PC-9 (cell line): ENCODE results near the gene PPM1H. TPM values are rescaled to one million over a fixed set of nuclear protein-coding genes. Genes with fewer than 3 reads are reported as not detected.

Source experiments
- BruUV-seq: library from RNA; stranded (reverse); fragments of 400-500 nt; replicated peaks from 2 replicates; lab custom pipeline; 2021; lab: Mats Ljungman, UMichigan
- CTCF ChIA-PET: fragments of 300-600 bp; sonication (Branson Sonifier 250); formaldehyde crosslinking; loops from one replicate; lab custom pipeline; 2022; ENCODE audit warnings: antibody characterized with exemption; lab: Charles Lee
- POLR2A ChIA-PET: fragments of 300-600 bp; sonication (Branson Sonifier 250); formaldehyde crosslinking; loops from one replicate; lab custom pipeline; 2022; ENCODE audit warnings: antibody characterized with exemption; ENCODE audit not compliant: unreplicated experiment; lab: Charles Lee
- DNase-seq, 2 experiments: peaks; one replicate each; pipeline versions ENCODE4 v3.0.0 to v3.0.0-alpha.2; 2015 to 2022; ENCODE audit warnings: mixed read lengths in 1 of 2
- H2AFZ ChIP-seq: fragments of 200-600 bp; sonication (generic); 2 replicates; pipeline ENCODE4 v1.8.1; 2017; ENCODE audit warnings: antibody characterized with exemption
- H3F3A ChIP-seq: fragments of 200-600 bp; sonication (generic); 2 replicates; pipeline ENCODE4 v1.8.1; 2017; ENCODE audit warnings: antibody characterized with exemption, mild to moderate bottlenecking, low read depth; ENCODE audit not compliant: insufficient read depth
- H3K27ac ChIP-seq: fragments of 200-600 bp; sonication (generic); 2 replicates; pipeline ENCODE4 v1.6.1; 2016; ENCODE audit warnings: mixed run types
- H3K27me3 ChIP-seq: fragments of 200-600 bp; sonication (generic); 2 replicates; pipeline ENCODE4 v1.6.1; 2016; ENCODE audit warnings: low read depth, mixed run types; ENCODE audit not compliant: insufficient read depth
- H3K36me3 ChIP-seq: fragments of 200-600 bp; sonication (generic); 2 replicates; pipeline ENCODE4 v1.6.1; 2016; ENCODE audit warnings: low read depth, mixed run types
- H3K4me1 ChIP-seq: fragments of 200-600 bp; sonication (generic); replicated peaks from 2 replicates; pipeline ENCODE4 v1.6.1; 2016; ENCODE audit warnings: mixed run types; ENCODE audit not compliant: insufficient read depth
- H3K4me2 ChIP-seq: fragments of 200-600 bp; sonication (generic); 2 replicates; pipeline ENCODE4 v1.6.1; 2017; ENCODE audit warnings: mixed run types
- H3K4me3 ChIP-seq: fragments of 200-600 bp; sonication (generic); 2 replicates; pipeline ENCODE4 v1.6.1; 2016; ENCODE audit warnings: mixed run types
- H3K79me2 ChIP-seq: fragments of 200-600 bp; sonication (generic); 2 replicates; pipeline ENCODE4 v1.6.1; 2017; ENCODE audit warnings: low read depth, mixed run types
- H3K9me2 ChIP-seq: fragments of 200-600 bp; sonication (generic); 2 replicates; pipeline ENCODE4 v1.8.1; 2017; ENCODE audit warnings: mild to moderate bottlenecking; ENCODE audit not compliant: insufficient read depth
- H3K9me3 ChIP-seq: fragments of 200-600 bp; sonication (generic); 2 replicates; pipeline ENCODE4 v1.8.1; 2016; ENCODE audit warnings: low read depth; ENCODE audit not compliant: insufficient read depth
- H4K20me1 ChIP-seq: fragments of 200-600 bp; sonication (generic); 2 replicates; pipeline ENCODE4 v1.8.1; 2017; ENCODE audit not compliant: insufficient read depth
- CTCF ChIP-seq: fragments of 200-600 bp; sonication (generic); conservative IDR thresholded peaks from 2 replicates; pipeline ENCODE4 v1.6.1; 2017; ENCODE audit warnings: mixed run types, antibody characterized with exemption, mild to moderate bottlenecking, moderate library complexity
- EZH2 ChIP-seq: fragments of 200-600 bp; sonication (generic); IDR thresholded peaks from 2 replicates; pipeline ENCODE4 v1.8.0; 2017; ENCODE audit warnings: antibody characterized with exemption, low read depth
- intact Hi-C: fragments of 100-400 bp; cut with micrococcal nuclease; formaldehyde crosslinking; loops from one replicate; pipeline ENCODE4 v1.10.0; 2022; ENCODE audit not compliant: unreplicated experiment
- total RNA-seq: library from RNA; stranded (reverse); gene quantifications from 2 replicates; pipeline ENCODE4 v1.2.3, GENCODE V29; 2021

PPM1H gene
- total RNA-seq, 1 experiment from 2014 or later: 11.4 TPM

- Histone ChIP-seq H3K4me3 (no peak overlapping the region), H3K36me3 (no peaks in the 10 kb centered on the region), H3F3A (peaks cover 9% of the 10 kb centered on the region), H3K79me2 (no peaks in the 10 kb centered on the region), H3K27ac (no peak overlapping the region), H3K4me1 (peaks cover 12% of the 10 kb centered on the region), H4K20me1 (no peaks in the 10 kb centered on the region), H3K4me2 (no peak overlapping the region), H3K9me2 (no peaks in the 10 kb centered on the region), H3K9me3 (no peaks in the 10 kb centered on the region), H2AFZ (no peak overlapping the region), H3K27me3 (no peaks in the 10 kb centered on the region)
- BruUV-seq: no TSS peak
- ChIA-PET POLR2A (no interaction called here), CTCF (no interaction called here)
- TF ChIP-seq CTCF (no peak), EZH2 (no peak)
- no peak for DNase-seq
- intact Hi-C loops: no loop called here
Observed at GRCh38 chr12:62707939-62708338, 227.0 kb downstream of the PPM1H start.

- Histone ChIP-seq H3K27me3 (no peaks in the 10 kb centered on the region), H4K20me1 (no peaks in the 10 kb centered on the region), H3K9me2 (no peaks in the 10 kb centered on the region), H3K27ac (no peak overlapping the region), H3K4me2 (no peak overlapping the region), H3K9me3 (no peaks in the 10 kb centered on the region), H3F3A (peaks cover 18% of the 10 kb centered on the region), H3K4me1 (peaks cover 28% of the 10 kb centered on the region), H3K79me2 (no peaks in the 10 kb centered on the region), H3K4me3 (no peak overlapping the region), H2AFZ (no peak overlapping the region), H3K36me3 (no peaks in the 10 kb centered on the region)
- BruUV-seq: no TSS peak
- ChIA-PET CTCF (no interaction called here), POLR2A (interaction anchor here (0.7 kb wide), 1 partner anchor 89 kb away, joined by 7 read pairs; no protein-coding TSS in a partner anchor)
- no peak for DNase-seq
- TF ChIP-seq EZH2 (no peak), CTCF (no peak)
- intact Hi-C loops: no loop called here
Observed at GRCh38 chr12:62705846-62706245, 229.1 kb downstream of the PPM1H start.

- H3K4me3 ChIP-seq: no peak overlapping the region
- no peaks in the 10 kb centered on the region for H3K36me3 ChIP-seq
- H4K20me1 ChIP-seq: no peaks in the 10 kb centered on the region
- intact Hi-C loops: no loop called here
- H3K9me2 ChIP-seq: no peaks in the 10 kb centered on the region
- H3K27me3 ChIP-seq: no peaks in the 10 kb centered on the region
- H3K4me1 ChIP-seq: peaks cover 38% of the 10 kb centered on the region
- ChIA-PET CTCF (interaction anchor here (0.6 kb wide), 1 partner anchor 91 kb away, joined by 4 read pairs; no protein-coding TSS in a partner anchor), POLR2A (interaction anchor here (0.7 kb wide), 1 partner anchor 28 kb away, joined by 7 read pairs; no protein-coding TSS in a partner anchor)
- H2AFZ ChIP-seq: peak overlapping the region; percentile 52
- H3K9me3 ChIP-seq: no peaks in the 10 kb centered on the region
- H3K27ac ChIP-seq: peak overlapping the region; percentile 74
- no peaks in the 10 kb centered on the region for H3K79me2 ChIP-seq
- BruUV-seq: no TSS peak
- no peak for TF ChIP-seq CTCF
- TF ChIP-seq EZH2: no peak
- H3F3A ChIP-seq: peaks cover 18% of the 10 kb centered on the region
- DNase-seq: peak in 1 of 2 experiments; percentile 52
- H3K4me2 ChIP-seq: peak overlapping the region; percentile 46
Observed at GRCh38 chr12:62703011-62703380, 232.0 kb downstream of the PPM1H start.
